ENCODE data around the gene KDM4B. TPM values are rescaled to one million over a fixed set of nuclear protein-coding genes. Genes with fewer than 3 reads are reported as not detected.

KDM4B gene
- total RNA-seq, 1 experiment from 2014 or later: 35.9 TPM

DNA sequence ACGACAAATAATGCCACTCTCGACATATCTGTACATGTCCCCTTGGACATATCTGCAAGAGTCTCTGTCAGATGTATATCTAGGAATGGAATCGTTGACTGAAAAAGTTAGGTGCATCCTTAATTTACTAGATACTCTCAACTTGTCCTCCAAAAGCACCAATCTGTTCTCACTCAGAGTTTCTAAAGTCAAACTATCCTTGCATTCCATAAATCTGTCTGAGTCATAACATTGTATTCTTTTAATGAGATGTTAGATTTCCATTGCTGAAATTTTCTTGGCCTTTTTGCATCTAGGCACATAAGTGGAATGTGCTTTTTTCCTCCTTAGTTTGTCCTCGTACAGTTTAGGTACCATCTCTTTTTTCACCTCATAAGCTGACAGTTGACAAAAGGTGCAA lies 231.9 kb downstream of the KDM4B start:
- H3K4me2 ChIP-seq (ENCODE audit: low read length): no peak overlapping the region
- TF ChIP-seq SIN3A (IDR thresholded peaks at IDR 0.05; ENCODE audit: low read depth) (no peak), EGR1 (IDR thresholded peaks at IDR 0.05; ENCODE audit: low read depth) (no peak)
- no peaks in the 10 kb centered on the region; a peak in 1 of 4 replicates for H3K36me3 ChIP-seq (ENCODE audit: control insufficient read depth in 1 of 2, insufficient read depth in 2 of 2, low read length in 2 of 2)
- H3K27me3 ChIP-seq (ENCODE audit: insufficient read depth, low read length): no peaks in the 10 kb centered on the region
- no peak for ATAC-seq
- ChIA-PET CTCF (no interaction called here), POLR2A (no interaction called here), RAD21 (ENCODE audit: low non-redundant PET in 1 of 2, low total read pairs in 2 of 2, uncharacterized antibody in 2 of 2, unreplicated experiment in 2 of 2) (no interaction called here)
- H3K4me1 ChIP-seq (ENCODE audit: control insufficient read depth in 1 of 2, insufficient read depth in 2 of 2, low read length in 2 of 2): no peaks in the 10 kb centered on the region
- no peaks in the 10 kb centered on the region for H4K20me1 ChIP-seq (ENCODE audit: insufficient read depth)
- H3K9me2 ChIP-seq (ENCODE audit: insufficient read depth): no peaks in the 10 kb centered on the region
- no peak overlapping the region for H2AFZ ChIP-seq (ENCODE audit: low read depth, low read length, poor library complexity, severe bottlenecking)
- no peak overlapping the region for H3K4me3 ChIP-seq (replicated peaks in 1 of 2; ENCODE audit: low read depth in 1 of 2, low read length in 2 of 2)
- no peak overlapping the region for H3K9ac ChIP-seq (ENCODE audit: low read length)
- no TSS peak for BruUV-seq (replicated peaks)
- no peaks in the 10 kb centered on the region for H3K79me2 ChIP-seq (ENCODE audit: insufficient read depth, low read length)
- intact Hi-C loops (cut with micrococcal nuclease): no loop called here
- no peak for DNase-seq (ENCODE audit: low read depth, low spot score)
- H3K9me3 ChIP-seq (ENCODE audit: control insufficient read depth in 1 of 2, insufficient read depth in 1 of 2, low read depth in 1 of 2, low read length in 2 of 2): peaks cover 10 to 15% of the 10 kb centered on the region in 2 experiments; a peak in 1 of 4 replicates
- H3K27ac ChIP-seq (ENCODE audit: low read depth, low read length): no peak overlapping the region

DNA sequence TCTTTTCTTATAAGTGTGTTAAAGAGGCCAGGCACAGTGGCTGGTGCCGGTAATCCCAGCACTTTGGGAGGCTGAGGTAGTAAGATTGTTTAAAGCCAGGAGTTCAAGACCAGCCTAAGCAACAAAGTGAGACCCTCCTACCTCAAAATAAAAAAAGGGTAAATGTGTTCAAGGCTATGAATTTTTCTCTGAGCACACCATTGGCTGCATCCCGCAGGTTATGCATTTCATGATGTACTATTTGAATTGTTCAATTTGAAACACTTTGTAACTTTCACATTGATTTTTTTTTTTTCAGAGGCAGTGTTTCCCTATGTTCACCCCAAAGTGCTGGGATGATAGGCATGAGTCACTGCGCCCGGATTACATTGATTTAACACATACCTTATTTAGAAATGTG lies 233.6 kb downstream of the KDM4B start:
- DNase-seq (ENCODE audit: low read depth, low spot score) (no peak), ATAC-seq (no peak)
- H3K27me3 ChIP-seq (ENCODE audit: insufficient read depth, low read length): no peaks in the 10 kb centered on the region
- H3K36me3 ChIP-seq (ENCODE audit: control insufficient read depth in 1 of 2, insufficient read depth in 2 of 2, low read length in 2 of 2): no peaks in the 10 kb centered on the region; a peak in 2 of 4 replicates
- ChIA-PET RAD21 (ENCODE audit: low non-redundant PET in 1 of 2, low total read pairs in 2 of 2, uncharacterized antibody in 2 of 2, unreplicated experiment in 2 of 2) (no interaction called here), CTCF (no interaction called here), POLR2A (no interaction called here)
- no peaks in the 10 kb centered on the region for H3K9me2 ChIP-seq (ENCODE audit: insufficient read depth)
- no peak overlapping the region for H3K4me3 ChIP-seq (replicated peaks in 1 of 2; ENCODE audit: low read depth in 1 of 2, low read length in 2 of 2)
- intact Hi-C loops (cut with micrococcal nuclease): no loop called here
- H3K4me2 ChIP-seq (ENCODE audit: low read length): no peak overlapping the region
- peaks cover 10 to 15% of the 10 kb centered on the region in 2 experiments; a peak in 1 of 4 replicates for H3K9me3 ChIP-seq (ENCODE audit: control insufficient read depth in 1 of 2, insufficient read depth in 1 of 2, low read depth in 1 of 2, low read length in 2 of 2)
- TF ChIP-seq, protein P1, sequence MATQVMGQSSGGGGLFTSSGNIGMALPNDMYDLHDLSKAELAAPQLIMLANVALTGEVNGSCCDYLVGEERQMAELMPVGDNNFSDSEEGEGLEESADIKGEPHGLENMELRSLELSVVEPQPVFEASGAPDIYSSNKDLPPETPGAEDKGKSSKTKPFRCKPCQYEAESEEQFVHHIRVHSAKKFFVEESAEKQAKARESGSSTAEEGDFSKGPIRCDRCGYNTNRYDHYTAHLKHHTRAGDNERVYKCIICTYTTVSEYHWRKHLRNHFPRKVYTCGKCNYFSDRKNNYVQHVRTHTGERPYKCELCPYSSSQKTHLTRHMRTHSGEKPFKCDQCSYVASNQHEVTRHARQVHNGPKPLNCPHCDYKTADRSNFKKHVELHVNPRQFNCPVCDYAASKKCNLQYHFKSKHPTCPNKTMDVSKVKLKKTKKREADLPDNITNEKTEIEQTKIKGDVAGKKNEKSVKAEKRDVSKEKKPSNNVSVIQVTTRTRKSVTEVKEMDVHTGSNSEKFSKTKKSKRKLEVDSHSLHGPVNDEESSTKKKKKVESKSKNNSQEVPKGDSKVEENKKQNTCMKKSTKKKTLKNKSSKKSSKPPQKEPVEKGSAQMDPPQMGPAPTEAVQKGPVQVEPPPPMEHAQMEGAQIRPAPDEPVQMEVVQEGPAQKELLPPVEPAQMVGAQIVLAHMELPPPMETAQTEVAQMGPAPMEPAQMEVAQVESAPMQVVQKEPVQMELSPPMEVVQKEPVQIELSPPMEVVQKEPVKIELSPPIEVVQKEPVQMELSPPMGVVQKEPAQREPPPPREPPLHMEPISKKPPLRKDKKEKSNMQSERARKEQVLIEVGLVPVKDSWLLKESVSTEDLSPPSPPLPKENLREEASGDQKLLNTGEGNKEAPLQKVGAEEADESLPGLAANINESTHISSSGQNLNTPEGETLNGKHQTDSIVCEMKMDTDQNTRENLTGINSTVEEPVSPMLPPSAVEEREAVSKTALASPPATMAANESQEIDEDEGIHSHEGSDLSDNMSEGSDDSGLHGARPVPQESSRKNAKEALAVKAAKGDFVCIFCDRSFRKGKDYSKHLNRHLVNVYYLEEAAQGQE (IDR thresholded peaks at IDR 0.05; ENCODE audit: low read depth): no peak
- no peak for TF ChIP-seq CBX3 (IDR thresholded peaks at IDR 0.05; ENCODE audit: low read depth)
- TF ChIP-seq ZNF274 (IDR thresholded peaks at IDR 0.05; ENCODE audit: low read depth, low read length): no peak
- TF ChIP-seq EZH2 (IDR thresholded peaks at IDR 0.05): no peak
- TF ChIP-seq, protein P2, sequence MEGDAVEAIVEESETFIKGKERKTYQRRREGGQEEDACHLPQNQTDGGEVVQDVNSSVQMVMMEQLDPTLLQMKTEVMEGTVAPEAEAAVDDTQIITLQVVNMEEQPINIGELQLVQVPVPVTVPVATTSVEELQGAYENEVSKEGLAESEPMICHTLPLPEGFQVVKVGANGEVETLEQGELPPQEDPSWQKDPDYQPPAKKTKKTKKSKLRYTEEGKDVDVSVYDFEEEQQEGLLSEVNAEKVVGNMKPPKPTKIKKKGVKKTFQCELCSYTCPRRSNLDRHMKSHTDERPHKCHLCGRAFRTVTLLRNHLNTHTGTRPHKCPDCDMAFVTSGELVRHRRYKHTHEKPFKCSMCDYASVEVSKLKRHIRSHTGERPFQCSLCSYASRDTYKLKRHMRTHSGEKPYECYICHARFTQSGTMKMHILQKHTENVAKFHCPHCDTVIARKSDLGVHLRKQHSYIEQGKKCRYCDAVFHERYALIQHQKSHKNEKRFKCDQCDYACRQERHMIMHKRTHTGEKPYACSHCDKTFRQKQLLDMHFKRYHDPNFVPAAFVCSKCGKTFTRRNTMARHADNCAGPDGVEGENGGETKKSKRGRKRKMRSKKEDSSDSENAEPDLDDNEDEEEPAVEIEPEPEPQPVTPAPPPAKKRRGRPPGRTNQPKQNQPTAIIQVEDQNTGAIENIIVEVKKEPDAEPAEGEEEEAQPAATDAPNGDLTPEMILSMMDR (IDR thresholded peaks at IDR 0.05 in 2 of 3, conservative IDR thresholded peaks at IDR 0.05 in 1 of 3; ENCODE audit: borderline replicate concordance in 1 of 3, insufficient read depth in 1 of 3, low read depth in 2 of 3, low read length in 2 of 3): no peak
- TF ChIP-seq, protein P3, sequence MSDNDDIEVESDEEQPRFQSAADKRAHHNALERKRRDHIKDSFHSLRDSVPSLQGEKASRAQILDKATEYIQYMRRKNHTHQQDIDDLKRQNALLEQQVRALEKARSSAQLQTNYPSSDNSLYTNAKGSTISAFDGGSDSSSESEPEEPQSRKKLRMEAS (IDR thresholded peaks at IDR 0.05): no peak
- no peak for TF ChIP-seq SIN3A (IDR thresholded peaks at IDR 0.05; ENCODE audit: low read depth)
- H3K4me1 ChIP-seq (ENCODE audit: control insufficient read depth in 1 of 2, insufficient read depth in 2 of 2, low read length in 2 of 2): no peaks in the 10 kb centered on the region
- BruUV-seq (replicated peaks): no TSS peak
- H2AFZ ChIP-seq (ENCODE audit: low read depth, low read length, poor library complexity, severe bottlenecking): no peak overlapping the region
- H3K27ac ChIP-seq (ENCODE audit: low read depth, low read length): no peak overlapping the region
- no peaks in the 10 kb centered on the region for H3K79me2 ChIP-seq (ENCODE audit: insufficient read depth, low read length)
- H4K20me1 ChIP-seq (ENCODE audit: insufficient read depth): no peaks in the 10 kb centered on the region
- no peak overlapping the region for H3K9ac ChIP-seq (ENCODE audit: low read length)

Measured in HCT116 (cell line).